Measurements from ENCODE around the gene HTN3.
"Not testable (repeated sequence)": the region's sequence is repeated elsewhere in the genome, so short reads cannot be mapped to it uniquely, and the experiment has no call there.

The HTN3 gene

DNA sequence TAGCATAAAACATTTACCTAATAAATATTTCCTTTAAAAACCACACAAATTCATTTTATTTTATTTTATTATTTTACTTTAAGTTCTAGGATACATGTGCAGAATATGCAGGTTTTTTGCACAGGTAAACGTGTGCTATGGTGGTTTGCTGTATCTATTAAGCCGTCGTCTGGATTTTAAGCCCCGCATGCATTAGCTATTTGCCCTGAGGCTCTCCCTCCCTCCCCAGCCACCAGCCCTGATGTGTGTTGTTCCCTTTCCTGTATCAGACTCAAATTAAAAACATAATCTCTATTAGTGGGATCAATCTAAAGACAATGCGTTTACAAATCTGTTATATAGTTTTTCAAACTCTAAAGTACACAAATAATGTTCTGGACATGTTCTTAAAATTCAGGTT lies 1.2 kb upstream of the HTN3 start:
- Histone ChIP-seq H3K4me1 (ENCODE audit: control insufficient read depth, insufficient read depth, low read length) (no peaks in the 10 kb centered on the region), H3K4me3 (ENCODE audit: low read length) (no peak overlapping the region), H3K27me3 (ENCODE audit: control insufficient read depth, insufficient read depth, low read length) (no peaks in the 10 kb centered on the region), H3K4me2 (ENCODE audit: low read length) (no peak overlapping the region), H3K36me3 (ENCODE audit: insufficient read depth, low read length) (no peaks in the 10 kb centered on the region), H3K9ac (ENCODE audit: low read depth, low read length) (no peak overlapping the region), H3K9me3 (replicated peaks; ENCODE audit: low read length) (no peaks in the 10 kb centered on the region)

DNA sequence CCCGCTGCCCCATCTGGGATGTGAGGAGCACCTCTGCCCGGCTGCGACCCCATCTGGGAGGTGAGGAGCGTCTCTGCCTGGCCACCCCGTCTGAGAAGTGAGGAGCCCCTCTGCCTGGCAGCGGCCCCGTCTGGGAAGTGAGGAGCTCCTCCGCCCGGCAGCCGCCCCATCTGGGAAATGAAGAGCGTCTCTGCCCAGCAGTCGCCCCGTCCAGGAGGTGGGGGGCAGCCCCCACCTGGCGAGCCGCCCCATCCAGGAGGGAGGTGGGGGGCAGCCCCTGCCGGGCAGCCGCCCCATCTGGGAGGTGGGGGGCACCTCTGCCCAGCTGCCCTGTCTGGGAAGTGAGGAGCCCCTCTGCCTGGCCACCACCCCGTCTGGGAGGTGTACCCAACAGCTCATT lies 9.3 kb downstream of the HTN3 start:
- H3K9ac ChIP-seq (ENCODE audit: low read depth, low read length); H3K36me3 ChIP-seq (ENCODE audit: insufficient read depth, low read length); H3K27me3 ChIP-seq (ENCODE audit: control insufficient read depth, insufficient read depth, low read length); H3K4me2 ChIP-seq (ENCODE audit: low read length); H3K9me3 ChIP-seq (replicated peaks; ENCODE audit: low read length); H3K4me3 ChIP-seq (ENCODE audit: low read length); H3K4me1 ChIP-seq (ENCODE audit: control insufficient read depth, insufficient read depth, low read length): not testable (repeated sequence)

DNA sequence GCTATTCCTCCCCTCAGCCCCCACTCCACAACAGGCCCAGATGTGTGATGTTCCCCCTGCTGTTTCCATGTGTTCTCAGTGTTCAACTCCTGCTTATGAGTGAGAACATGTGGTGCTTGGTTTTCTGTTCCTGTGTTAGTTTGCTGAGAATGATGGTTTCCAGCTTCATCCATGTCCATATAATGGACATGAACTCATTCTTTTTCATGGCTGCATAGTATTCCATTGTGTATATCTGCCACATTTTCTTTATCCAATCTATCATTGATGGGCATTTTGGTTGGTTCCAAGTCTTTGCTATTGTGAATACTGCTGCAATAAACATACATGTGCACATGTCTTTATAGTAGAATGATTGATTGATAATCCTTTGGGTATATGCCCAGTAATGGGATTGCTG lies 11.7 kb downstream of the HTN3 start:
- not testable (repeated sequence) for H3K4me2 ChIP-seq (ENCODE audit: low read length); H3K27me3 ChIP-seq (ENCODE audit: control insufficient read depth, insufficient read depth, low read length); H3K4me1 ChIP-seq (ENCODE audit: control insufficient read depth, insufficient read depth, low read length); H3K9ac ChIP-seq (ENCODE audit: low read depth, low read length); H3K9me3 ChIP-seq (replicated peaks; ENCODE audit: low read length); H3K36me3 ChIP-seq (ENCODE audit: insufficient read depth, low read length); H3K4me3 ChIP-seq (ENCODE audit: low read length)

DNA sequence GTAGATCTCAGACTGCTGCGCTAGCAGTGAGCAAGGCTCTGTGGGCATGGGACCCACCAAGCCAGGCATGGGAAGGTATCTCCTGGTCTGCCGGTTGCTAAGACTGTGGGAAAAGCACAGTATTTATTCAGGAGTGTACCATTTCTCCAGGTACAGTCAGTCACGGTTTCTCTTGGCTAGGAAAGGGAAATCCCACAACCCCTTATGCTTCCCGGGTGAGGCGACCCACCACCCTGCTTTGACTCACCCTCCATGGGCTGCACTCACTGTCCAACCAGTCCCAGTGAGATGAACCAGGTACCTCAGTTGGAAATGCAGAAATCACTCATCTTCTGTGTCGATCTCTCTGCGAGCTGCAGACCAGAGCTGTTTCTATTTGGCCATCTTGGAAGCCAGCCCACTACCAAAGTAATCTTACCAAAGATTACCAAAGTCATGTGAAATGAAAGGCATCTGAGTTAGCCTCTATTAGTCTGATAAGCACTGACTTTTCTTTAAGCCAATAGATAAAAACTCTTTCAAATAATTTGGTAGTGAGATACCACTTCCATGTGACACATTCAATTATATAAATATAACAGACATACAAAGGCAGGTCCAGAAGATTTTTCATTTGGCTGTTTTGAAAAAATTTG lies 13.5 kb downstream of the HTN3 start:
- H3K27me3 ChIP-seq (ENCODE audit: control insufficient read depth, insufficient read depth, low read length), result no peaks in the 10 kb centered on the region
- no peaks in the 10 kb centered on the region for H3K4me1 ChIP-seq (ENCODE audit: control insufficient read depth, insufficient read depth, low read length)
- no peaks in the 10 kb centered on the region for H3K36me3 ChIP-seq (ENCODE audit: insufficient read depth, low read length)
- no peak overlapping the region for H3K4me2 ChIP-seq (ENCODE audit: low read length)
- no peaks in the 10 kb centered on the region for H3K9me3 ChIP-seq (replicated peaks; ENCODE audit: low read length)
- no peak overlapping the region for H3K9ac ChIP-seq (ENCODE audit: low read depth, low read length)
- H3K4me3 ChIP-seq (ENCODE audit: low read length), result no peak overlapping the region

DNA sequence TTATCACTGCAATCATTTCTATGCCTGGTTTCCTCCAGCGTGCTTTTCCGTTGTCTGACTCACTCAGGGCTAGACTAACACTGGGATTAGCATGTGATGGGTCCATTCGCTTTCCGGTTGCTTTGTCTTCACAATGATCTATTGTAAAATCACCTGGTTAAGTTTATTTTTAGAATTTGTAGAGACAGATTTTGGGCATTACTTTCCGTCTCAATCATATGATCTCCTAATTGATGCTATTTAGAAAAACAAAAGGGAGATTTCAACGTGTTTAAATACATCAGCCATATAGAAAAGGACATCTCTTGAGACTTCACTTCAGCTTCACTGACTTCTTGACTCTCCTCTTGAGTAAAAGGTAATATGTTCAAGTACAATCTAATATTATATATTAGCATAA lies 21.9 kb downstream of the HTN3 start, which contains the start of gene HTN1:
TSS of gene HTN1 (plus strand) at position 301 of the 400 bp plus-strand sequence. CDS start 2,639 bp downstream, outside the sequence.
- not testable (repeated sequence) for H3K4me2 ChIP-seq (ENCODE audit: low read length); H3K4me3 ChIP-seq (ENCODE audit: low read length); H3K27me3 ChIP-seq (ENCODE audit: control insufficient read depth, insufficient read depth, low read length); H3K9ac ChIP-seq (ENCODE audit: low read depth, low read length); H3K9me3 ChIP-seq (replicated peaks; ENCODE audit: low read length); H3K36me3 ChIP-seq (ENCODE audit: insufficient read depth, low read length); H3K4me1 ChIP-seq (ENCODE audit: control insufficient read depth, insufficient read depth, low read length)

DNA sequence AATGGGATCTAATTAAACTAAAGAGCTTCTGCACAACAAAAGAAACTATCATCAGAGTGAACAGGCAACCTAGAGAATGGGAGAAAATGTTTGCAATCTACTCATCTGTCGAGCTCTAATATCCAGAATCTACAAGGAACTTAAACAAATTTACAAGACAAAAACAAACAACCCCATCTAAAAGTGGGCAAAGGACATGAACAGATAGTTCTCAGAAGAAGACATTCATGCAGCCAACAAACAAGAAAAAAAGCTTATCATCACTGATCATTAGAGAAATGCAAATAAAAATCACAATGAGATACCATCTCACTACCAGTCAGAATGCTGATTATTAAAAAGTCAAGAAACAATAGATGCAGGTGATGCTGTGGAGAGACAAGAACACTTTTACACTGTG lies 28.3 kb downstream of the HTN3 start:
- not testable (repeated sequence) for H3K36me3 ChIP-seq (ENCODE audit: insufficient read depth, low read length); H3K4me3 ChIP-seq (ENCODE audit: low read length); H3K9me3 ChIP-seq (replicated peaks; ENCODE audit: low read length); H3K4me1 ChIP-seq (ENCODE audit: control insufficient read depth, insufficient read depth, low read length); H3K27me3 ChIP-seq (ENCODE audit: control insufficient read depth, insufficient read depth, low read length); H3K9ac ChIP-seq (ENCODE audit: low read depth, low read length); H3K4me2 ChIP-seq (ENCODE audit: low read length)

DNA sequence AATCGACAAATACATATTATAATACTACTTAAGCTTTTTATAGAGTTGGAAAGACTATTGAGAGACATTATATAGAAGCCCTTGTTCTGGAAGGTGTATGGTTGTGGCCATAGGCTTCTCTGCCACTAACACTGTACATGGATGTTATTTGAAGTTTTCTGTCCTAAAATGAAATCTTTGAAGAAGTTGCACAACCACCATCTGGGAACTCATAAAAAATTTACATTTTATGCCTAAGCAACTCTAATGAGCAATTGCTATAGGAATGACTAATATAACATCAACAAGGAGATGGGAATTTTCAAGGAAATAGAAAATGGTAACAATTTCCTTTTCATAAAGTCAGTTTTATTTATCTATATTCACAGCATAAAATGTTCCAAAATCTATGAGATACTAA lies 29.4 kb downstream of the HTN3 start:
- no peaks in the 10 kb centered on the region for H3K9me3 ChIP-seq (replicated peaks; ENCODE audit: low read length)

DNA sequence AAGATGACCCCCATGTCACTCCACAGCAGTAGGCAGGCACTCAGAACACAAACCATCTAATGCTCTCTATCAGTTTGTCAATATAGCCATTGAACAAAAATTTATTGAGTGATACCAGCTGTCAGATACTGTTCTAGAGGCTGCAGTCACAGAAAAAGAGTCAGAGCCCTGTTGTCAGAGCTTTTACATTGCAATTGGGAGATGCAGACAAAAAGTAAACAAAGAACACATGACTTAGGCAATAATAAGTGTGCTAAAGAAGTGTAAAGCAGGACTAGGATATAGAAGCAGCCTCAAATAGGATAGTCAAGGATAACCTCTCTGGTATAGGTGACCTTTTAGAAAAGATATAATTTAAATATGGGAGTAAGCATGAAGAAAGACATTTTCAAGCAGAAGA lies 30.9 kb downstream of the HTN3 start:
- Histone ChIP-seq H3K4me2 (ENCODE audit: low read length) (no peak overlapping the region), H3K4me1 (ENCODE audit: control insufficient read depth, insufficient read depth, low read length) (no peaks in the 10 kb centered on the region), H3K27me3 (ENCODE audit: control insufficient read depth, insufficient read depth, low read length) (no peaks in the 10 kb centered on the region), H3K36me3 (ENCODE audit: insufficient read depth, low read length) (no peaks in the 10 kb centered on the region), H3K9me3 (replicated peaks; ENCODE audit: low read length) (no peaks in the 10 kb centered on the region), H3K4me3 (ENCODE audit: low read length) (no peak overlapping the region), H3K9ac (ENCODE audit: low read depth, low read length) (no peak overlapping the region)

More for the DNA sequence above, 29.4 kb downstream of the HTN3 start:
- H3K36me3 ChIP-seq (ENCODE audit: insufficient read depth, low read length), result no peaks in the 10 kb centered on the region
- no peak overlapping the region for H3K4me3 ChIP-seq (ENCODE audit: low read length)
- H3K9ac ChIP-seq (ENCODE audit: low read depth, low read length), result no peak overlapping the region
- H3K4me1 ChIP-seq (ENCODE audit: control insufficient read depth, insufficient read depth, low read length), result no peaks in the 10 kb centered on the region
- no peaks in the 10 kb centered on the region for H3K27me3 ChIP-seq (ENCODE audit: control insufficient read depth, insufficient read depth, low read length)
- H3K4me2 ChIP-seq (ENCODE audit: low read length), result no peak overlapping the region

DNA sequence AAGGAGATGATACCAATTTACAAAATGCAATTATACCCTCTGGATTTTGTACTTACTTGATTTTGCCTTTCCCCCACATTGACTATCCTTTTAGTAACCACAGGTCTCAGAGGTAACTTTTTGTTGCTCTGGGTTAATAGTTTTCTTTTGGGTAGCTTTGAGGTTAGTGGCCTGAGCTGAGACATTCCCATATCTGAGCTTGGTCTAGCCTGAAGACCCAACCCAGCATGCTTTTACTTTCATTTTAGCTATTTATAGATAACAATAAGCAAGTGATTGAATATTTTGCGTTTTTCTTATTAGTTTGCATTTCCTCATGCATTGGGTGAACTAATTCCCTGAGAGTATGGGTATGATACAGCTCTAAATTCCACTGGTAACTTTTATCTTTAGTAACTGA lies 33.7 kb downstream of the HTN3 start:
- Histone ChIP-seq H3K4me3 (ENCODE audit: low read length) (no peak overlapping the region), H3K4me1 (ENCODE audit: control insufficient read depth, insufficient read depth, low read length) (no peaks in the 10 kb centered on the region), H3K4me2 (ENCODE audit: low read length) (no peak overlapping the region), H3K36me3 (ENCODE audit: insufficient read depth, low read length) (no peaks in the 10 kb centered on the region), H3K9ac (ENCODE audit: low read depth, low read length) (no peak overlapping the region), H3K27me3 (ENCODE audit: control insufficient read depth, insufficient read depth, low read length) (no peaks in the 10 kb centered on the region), H3K9me3 (replicated peaks; ENCODE audit: low read length) (no peaks in the 10 kb centered on the region)

DNA sequence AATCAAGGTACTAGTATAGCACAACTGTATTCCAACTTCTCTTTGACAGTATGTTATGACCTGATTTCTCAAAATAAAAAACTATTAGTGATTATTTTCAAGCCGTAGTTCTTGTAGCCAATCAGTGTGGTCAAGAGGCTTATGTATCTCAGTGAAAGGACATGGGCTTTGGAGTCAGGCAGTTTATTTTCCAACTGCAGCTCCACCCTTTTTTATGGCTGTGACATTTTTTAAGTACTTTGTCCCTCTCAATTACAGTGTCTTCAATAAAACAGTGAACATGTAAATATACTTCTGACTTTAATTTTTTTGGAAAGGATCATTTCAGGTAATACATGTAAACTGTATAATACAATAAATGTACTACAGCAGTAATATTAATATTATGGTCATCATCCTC lies 51.9 kb downstream of the HTN3 start:
- Histone ChIP-seq H3K4me3 (ENCODE audit: low read length) (no peak overlapping the region), H3K36me3 (ENCODE audit: insufficient read depth, low read length) (no peaks in the 10 kb centered on the region), H3K27me3 (ENCODE audit: control insufficient read depth, insufficient read depth, low read length) (no peaks in the 10 kb centered on the region), H3K4me2 (ENCODE audit: low read length) (no peak overlapping the region), H3K4me1 (ENCODE audit: control insufficient read depth, insufficient read depth, low read length) (no peaks in the 10 kb centered on the region), H3K9me3 (replicated peaks; ENCODE audit: low read length) (no peaks in the 10 kb centered on the region), H3K9ac (ENCODE audit: low read depth, low read length) (no peak overlapping the region)
